Subcutaneous adipose tissue (tissue), 4 donors: ENCODE results near the gene TMEM236. TPM values are rescaled to one million over a fixed set of nuclear protein-coding genes. Genes with fewer than 3 reads are reported as not detected.

ENCODE experiments used
- CTCF ChIP-seq: fragments of 450-650 bp; IDR thresholded peaks from one replicate; pipeline ENCODE4 v1.5.1; 2016; ENCODE audit warnings: low read depth, mild to moderate bottlenecking, control low read depth, antibody characterized with exemption, moderate library complexity
- total RNA-seq, 4 donors: library from RNA; depleted of rRNA; stranded (reverse); fragments of >200 nt; gene quantifications; one replicate each; pipeline ENCODE4 v1.1.0, GENCODE V29; 2016

Gene TMEM236
- total RNA-seq, 4 donors from 2014 or later = 3.2 to 6.8 (median 5.8) TPM

GRCh38 chr10:17833656-17834055, 81.7 kb downstream of the TMEM236 start:
- TF ChIP-seq CTCF = no peak

GRCh38 chr10:17835688-17836087, 83.7 kb downstream of the TMEM236 start:
- no peak for TF ChIP-seq CTCF

- TF ChIP-seq CTCF = no peak
Observed at GRCh38 chr10:17836942-17837341, 84.9 kb downstream of the TMEM236 start.

- no peak for TF ChIP-seq CTCF
Observed at GRCh38 chr10:17838080-17838648, 86.2 kb downstream of the TMEM236 start.

- TF ChIP-seq CTCF = no peak
Observed at GRCh38 chr10:17841050-17841449, 89.0 kb downstream of the TMEM236 start.

- TF ChIP-seq CTCF = no peak
Observed at GRCh38 chr10:17842641-17843040, 90.6 kb downstream of the TMEM236 start.

GRCh38 chr10:17847585-17848296, 95.7 kb downstream of the TMEM236 start:
- no peak for TF ChIP-seq CTCF
